AG10803 (cell line): ENCODE measurements around the gene SOWAHA.
A peak's percentile ranks its signal among the peaks of the same experiment; 100 is the strongest.

Experiments used
- DNase-seq: peaks from one replicate; pipeline ENCODE4 v3.0.0; 2010; ENCODE audit warnings: low read depth
- H3K4me3 ChIP-seq: 2 replicates; pipeline ENCODE4 v1.5.1; 2011; ENCODE audit warnings: mild to moderate bottlenecking, low read length, control low read depth
- TF ChIP-seq, protein P1 (sequence below): conservative IDR thresholded peaks from 2 replicates; pipeline ENCODE4 v1.5.1; 2011; ENCODE audit warnings: mild to moderate bottlenecking, low read length, control low read depth, inconsistent platforms

Gene SOWAHA

DNA sequence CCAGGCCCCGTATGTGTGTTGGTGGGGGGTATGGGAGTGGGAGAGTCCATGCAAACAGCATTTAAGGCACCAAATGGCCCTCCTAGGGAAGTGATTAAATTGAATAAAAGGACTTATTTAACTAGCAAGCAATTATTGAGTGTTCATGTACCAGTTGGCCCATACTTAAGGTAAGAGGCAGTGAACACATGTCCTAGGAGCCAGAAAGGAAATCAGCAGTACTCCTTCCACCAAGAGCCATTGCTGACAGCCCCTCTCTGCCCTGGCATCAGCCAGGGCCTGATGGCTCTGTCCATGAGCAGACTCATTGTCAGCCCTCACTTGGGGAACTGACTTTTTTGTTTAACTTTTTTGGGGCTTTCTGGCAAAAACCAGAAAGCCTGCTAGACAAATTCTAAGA lies 27.8 kb downstream of the SOWAHA start:
- TF ChIP-seq, protein P1, sequence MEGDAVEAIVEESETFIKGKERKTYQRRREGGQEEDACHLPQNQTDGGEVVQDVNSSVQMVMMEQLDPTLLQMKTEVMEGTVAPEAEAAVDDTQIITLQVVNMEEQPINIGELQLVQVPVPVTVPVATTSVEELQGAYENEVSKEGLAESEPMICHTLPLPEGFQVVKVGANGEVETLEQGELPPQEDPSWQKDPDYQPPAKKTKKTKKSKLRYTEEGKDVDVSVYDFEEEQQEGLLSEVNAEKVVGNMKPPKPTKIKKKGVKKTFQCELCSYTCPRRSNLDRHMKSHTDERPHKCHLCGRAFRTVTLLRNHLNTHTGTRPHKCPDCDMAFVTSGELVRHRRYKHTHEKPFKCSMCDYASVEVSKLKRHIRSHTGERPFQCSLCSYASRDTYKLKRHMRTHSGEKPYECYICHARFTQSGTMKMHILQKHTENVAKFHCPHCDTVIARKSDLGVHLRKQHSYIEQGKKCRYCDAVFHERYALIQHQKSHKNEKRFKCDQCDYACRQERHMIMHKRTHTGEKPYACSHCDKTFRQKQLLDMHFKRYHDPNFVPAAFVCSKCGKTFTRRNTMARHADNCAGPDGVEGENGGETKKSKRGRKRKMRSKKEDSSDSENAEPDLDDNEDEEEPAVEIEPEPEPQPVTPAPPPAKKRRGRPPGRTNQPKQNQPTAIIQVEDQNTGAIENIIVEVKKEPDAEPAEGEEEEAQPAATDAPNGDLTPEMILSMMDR = no peak
- DNase-seq = no peak
- H3K4me3 ChIP-seq = no peak overlapping the region

DNA sequence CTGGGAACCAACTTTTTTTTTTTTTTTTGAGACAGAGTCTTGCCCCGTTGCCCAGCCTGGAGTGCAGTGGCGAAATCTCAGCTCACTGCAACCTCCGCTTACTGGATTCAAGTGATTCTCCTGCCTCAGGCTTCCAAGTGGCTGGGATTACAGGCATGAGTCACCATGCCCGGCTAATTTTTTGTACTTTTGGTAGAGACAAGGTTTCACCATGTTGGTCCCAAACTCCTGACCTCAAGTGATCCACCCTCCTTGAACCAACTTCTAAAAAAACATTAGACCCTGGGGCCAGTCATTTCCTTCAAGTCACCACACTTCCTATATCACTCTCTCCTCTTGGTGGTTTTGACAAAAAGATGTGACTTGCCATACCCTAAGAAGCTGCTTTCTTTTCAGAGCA lies 28.2 kb downstream of the SOWAHA start:
- TF ChIP-seq, protein P1 = no peak
- no peak overlapping the region for H3K4me3 ChIP-seq
- peak; percentile 27 for DNase-seq

DNA sequence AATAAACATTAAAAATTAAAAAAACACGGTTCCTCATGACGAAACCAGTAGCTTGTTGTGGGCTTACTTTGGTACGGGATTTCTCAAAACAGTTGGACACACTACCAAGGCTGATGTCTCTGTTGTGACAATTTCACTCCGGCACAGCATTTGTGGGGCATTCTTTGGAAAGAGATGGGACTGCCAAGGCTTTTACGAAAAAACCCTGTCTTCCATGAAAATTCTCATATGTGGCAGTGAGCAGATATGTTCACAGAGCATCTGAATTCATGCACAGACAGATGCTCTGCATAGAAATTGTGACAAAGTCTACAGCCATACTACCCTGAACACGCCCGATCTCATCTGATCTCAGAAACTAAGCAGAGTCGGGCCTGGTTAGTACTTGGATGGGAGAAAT lies 35.2 kb downstream of the SOWAHA start:
- TF ChIP-seq, protein P1 = no peak
- H3K4me3 ChIP-seq = no peak overlapping the region
- no peak for DNase-seq

DNA sequence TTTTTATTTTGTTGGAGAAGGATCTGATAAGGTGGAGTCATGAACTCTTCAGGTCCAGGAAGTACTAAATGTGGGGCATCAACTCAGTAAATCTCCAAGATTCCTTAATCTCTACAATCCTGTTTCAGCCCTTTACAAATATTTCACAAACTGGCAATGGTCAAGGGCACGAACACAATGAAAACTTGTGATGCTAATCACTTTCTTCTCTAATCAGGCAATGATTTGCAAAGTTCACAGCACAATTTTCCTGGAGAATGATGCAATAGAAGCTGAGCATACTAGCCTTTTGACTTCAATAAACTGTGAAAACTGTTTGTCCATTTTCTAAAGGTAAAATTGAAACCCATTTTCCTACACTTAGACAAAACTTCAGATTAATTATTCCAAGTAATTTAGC lies 36.2 kb downstream of the SOWAHA start:
- no peak overlapping the region for H3K4me3 ChIP-seq
- TF ChIP-seq, protein P1 = no peak
- no peak for DNase-seq

DNA sequence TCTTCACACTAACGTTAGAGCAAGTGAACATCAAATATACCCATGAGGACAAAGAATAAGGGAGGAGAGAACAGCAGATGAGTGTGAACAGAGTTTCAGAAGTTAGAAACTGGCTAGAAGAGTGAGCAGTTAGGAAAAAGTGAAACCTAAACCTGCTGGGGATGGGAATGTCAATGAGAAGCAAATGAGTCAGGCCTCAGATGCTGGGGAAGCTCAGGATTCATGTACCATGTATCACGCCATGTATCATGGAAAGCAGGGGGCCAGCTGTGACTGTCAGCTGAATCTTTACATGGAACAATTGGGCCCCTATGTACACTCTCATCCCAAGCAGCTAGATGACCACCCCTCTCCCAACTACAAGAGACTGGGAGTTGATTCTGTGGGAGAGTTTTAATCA lies 37.0 kb downstream of the SOWAHA start:
- TF ChIP-seq, protein P1 = no peak
- DNase-seq = peak; percentile 18
- H3K4me3 ChIP-seq = no peak overlapping the region

DNA sequence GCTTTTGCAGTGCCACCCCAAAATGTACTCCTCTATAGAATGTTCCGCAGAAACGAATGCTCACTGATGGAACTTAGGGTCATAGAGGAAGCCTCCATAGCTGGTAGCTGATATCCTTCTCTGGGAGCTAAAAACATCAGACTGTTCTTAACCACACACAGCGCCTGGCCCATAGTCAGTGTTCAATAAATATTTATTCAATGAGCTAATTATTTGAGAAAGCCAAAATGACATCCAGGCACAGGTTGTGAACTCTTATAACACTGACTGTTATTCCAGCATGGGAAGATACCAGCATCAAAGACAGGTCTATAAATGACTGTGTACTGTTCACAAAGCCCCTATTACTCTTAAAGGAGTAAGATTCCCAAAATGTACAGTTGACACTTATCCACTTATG lies 40.2 kb downstream of the SOWAHA start:
- DNase-seq = no peak
- H3K4me3 ChIP-seq = no peak overlapping the region
- TF ChIP-seq, protein P1 = no peak

DNA sequence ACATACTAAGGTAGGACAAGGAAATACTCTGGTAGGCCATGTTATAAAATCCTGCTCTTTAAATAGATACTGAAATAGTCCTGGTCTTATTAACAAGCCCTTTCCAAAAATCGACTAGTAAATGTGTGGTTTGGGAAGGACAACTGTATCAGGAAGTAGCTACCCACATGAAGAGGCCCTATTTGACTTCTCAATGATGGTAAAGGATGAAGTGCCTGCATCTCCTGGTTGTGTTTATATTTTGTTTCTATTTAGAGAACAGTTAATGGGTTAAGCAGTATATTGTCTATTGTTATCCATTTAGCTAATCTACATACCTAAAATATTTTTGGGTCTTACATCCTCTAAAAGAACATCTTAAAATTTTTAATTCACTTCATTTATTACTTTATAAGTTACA lies 40.7 kb downstream of the SOWAHA start:
- TF ChIP-seq, protein P1 = no peak
- DNase-seq = no peak
- H3K4me3 ChIP-seq = no peak overlapping the region
